Stimulated activated naive CD8-positive, alpha-beta T cell treated with anti-CD3 and anti-CD28 coated beads, Interleukin-15, Interleukin-2, amounts not matched to agents 100 ng/mL and 50 ng/mL, for 24 hours (primary cell): ENCODE data around the gene WDR75.

Experiments
- H3K27ac Mint-ChIP-seq: one replicate; pipeline ENCODE4 v1.8.0; 2021; ENCODE audit warnings: mild to moderate bottlenecking, mixed read lengths
- H3K27me3 Mint-ChIP-seq: one replicate; pipeline ENCODE4 v1.8.0; 2021; ENCODE audit warnings: mixed read lengths
- H3K36me3 Mint-ChIP-seq: one replicate; pipeline ENCODE4 v1.8.0; 2021; ENCODE audit warnings: low read depth, mixed read lengths
- H3K4me1 Mint-ChIP-seq: one replicate; pipeline ENCODE4 v1.8.0; 2021; ENCODE audit warnings: low read depth, mixed read lengths
- H3K4me3 Mint-ChIP-seq: one replicate; pipeline ENCODE4 v1.8.0; 2021; ENCODE audit warnings: mild to moderate bottlenecking, mixed read lengths
- H3K9me3 Mint-ChIP-seq: one replicate; pipeline ENCODE4 v1.8.0; 2021; ENCODE audit warnings: mixed read lengths

WDR75 gene

GRCh38 chr2:189440947-189441708, at the start of gene WDR75:
TSS of gene WDR75 (plus strand) at chr2:189441474. CDS start at chr2:189441493, 19 bp downstream.
- H3K27ac Mint-ChIP-seq, result peak within 1 kb of the TSS; percentile 100

DNA sequence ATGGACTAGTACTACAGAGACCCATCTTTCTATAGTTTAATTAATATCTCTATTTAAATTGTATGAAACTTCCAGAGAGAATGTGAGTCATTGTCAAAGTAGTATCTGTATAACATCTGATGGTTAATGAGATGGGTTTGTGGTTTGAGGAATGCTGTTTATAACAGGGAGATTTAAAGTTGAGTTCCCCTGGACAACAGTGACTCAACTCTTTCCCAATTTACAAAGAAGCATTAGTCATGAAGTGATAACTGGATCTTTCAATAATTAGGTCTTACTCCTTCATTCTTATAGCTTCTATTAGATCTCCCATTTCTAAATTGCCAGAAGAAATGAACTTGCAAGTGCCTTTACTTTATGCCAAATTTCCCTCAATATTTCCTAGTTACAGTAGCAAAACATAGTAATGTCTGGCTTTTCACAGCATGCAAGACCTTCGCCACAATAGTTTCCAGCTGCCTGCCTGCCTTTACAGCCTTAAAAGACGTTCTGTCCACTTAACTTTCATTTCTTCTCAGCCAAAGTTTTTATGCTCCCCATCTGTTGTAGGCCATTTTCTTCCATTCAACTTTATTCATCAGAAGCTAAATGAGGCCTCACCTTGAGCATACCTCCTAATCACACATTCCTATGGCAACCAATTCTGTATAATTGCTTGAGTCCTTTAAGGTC, 47.7 kb upstream of the WDR75 start:
- Mint-ChIP-seq H3K4me1 (peaks cover 6% of the 10 kb centered on the region), H3K4me3 (no peak overlapping the region), H3K9me3 (no peaks in the 10 kb centered on the region), H3K36me3 (no peaks in the 10 kb centered on the region), H3K27ac (no peak overlapping the region), H3K27me3 (no peaks in the 10 kb centered on the region)

More at GRCh38 chr2:189440947-189441708, at the start of gene WDR75:
- peaks cover 25% of the 10 kb centered on the region for H3K4me1 Mint-ChIP-seq
- no peak within 1 kb of the TSS for H3K4me3 Mint-ChIP-seq
- H3K36me3 Mint-ChIP-seq, result peaks cover 5% of the 10 kb centered on the region
- no peaks in the 10 kb centered on the region for H3K9me3 Mint-ChIP-seq
- no peaks in the 10 kb centered on the region for H3K27me3 Mint-ChIP-seq

DNA sequence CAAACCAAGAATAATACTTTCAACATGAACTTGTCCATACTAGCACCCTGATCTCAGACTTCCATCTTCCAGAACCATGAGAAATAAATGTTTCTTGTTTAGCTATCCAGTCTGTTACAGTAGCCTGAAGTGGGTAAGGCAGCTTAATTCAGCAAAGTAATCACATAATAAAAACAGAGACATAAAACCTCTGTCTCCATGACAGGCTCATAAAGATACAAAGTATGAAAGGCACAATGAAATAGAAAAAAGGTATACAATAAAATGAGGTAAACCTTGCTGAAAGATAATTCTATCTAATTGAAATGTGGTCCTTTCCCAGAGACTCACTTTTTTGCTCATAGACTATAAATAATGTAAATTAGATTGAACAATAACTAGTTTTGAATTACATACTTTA, 46.7 kb upstream of the WDR75 start:
- H3K36me3 Mint-ChIP-seq, result no peaks in the 10 kb centered on the region
- H3K4me3 Mint-ChIP-seq, result no peak overlapping the region
- no peak overlapping the region for H3K27ac Mint-ChIP-seq
- H3K27me3 Mint-ChIP-seq, result no peaks in the 10 kb centered on the region
- peaks cover 1% of the 10 kb centered on the region for H3K9me3 Mint-ChIP-seq
- H3K4me1 Mint-ChIP-seq, result peaks cover 6% of the 10 kb centered on the region

DNA sequence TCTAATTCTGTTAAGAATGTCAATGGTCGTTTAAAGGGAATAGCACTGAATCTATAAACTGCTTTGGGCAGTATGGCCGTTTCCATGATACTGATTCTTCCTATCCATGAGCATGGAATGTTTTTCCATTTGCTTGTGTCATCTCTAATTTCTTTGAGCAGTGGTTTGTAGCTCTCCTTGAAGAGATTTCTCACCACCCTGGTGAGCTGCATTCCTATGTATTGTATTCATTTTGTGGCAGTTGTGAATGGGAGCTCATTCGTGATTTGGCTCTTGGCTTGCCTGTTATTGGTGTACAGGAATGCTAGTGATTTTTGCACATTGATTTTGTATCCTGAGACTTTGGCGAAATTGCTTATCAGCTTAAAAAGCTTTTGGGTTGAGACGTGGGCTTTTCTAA, 38.3 kb upstream of the WDR75 start:
- H3K27me3 Mint-ChIP-seq, result no peaks in the 10 kb centered on the region
- no peaks in the 10 kb centered on the region for H3K36me3 Mint-ChIP-seq
- H3K27ac Mint-ChIP-seq, result no peak overlapping the region
- no peak overlapping the region for H3K4me3 Mint-ChIP-seq
- peaks cover 3% of the 10 kb centered on the region for H3K9me3 Mint-ChIP-seq
- H3K4me1 Mint-ChIP-seq, result peaks cover 15% of the 10 kb centered on the region

- Mint-ChIP-seq H3K36me3 (no peaks in the 10 kb centered on the region), H3K27me3 (no peaks in the 10 kb centered on the region), H3K4me3 (no peak overlapping the region), H3K27ac (no peak overlapping the region), H3K9me3 (no peaks in the 10 kb centered on the region), H3K4me1 (peaks cover 50% of the 10 kb centered on the region)
Observed at GRCh38 chr2:189406586-189407233, 34.6 kb upstream of the WDR75 start.

- H3K36me3 Mint-ChIP-seq, result no peaks in the 10 kb centered on the region
- no peaks in the 10 kb centered on the region for H3K9me3 Mint-ChIP-seq
- no peak overlapping the region for H3K4me3 Mint-ChIP-seq
- peak overlapping the region; percentile 34 for H3K27ac Mint-ChIP-seq
- H3K4me1 Mint-ChIP-seq, result peaks cover 56% of the 10 kb centered on the region
- H3K27me3 Mint-ChIP-seq, result no peaks in the 10 kb centered on the region
Observed at GRCh38 chr2:189407281-189408209, 33.7 kb upstream of the WDR75 start.

GRCh38 chr2:189408294-189408693, 33.0 kb upstream of the WDR75 start:
- Mint-ChIP-seq H3K27ac (no peak overlapping the region), H3K4me1 (peaks cover 57% of the 10 kb centered on the region), H3K4me3 (no peak overlapping the region), H3K9me3 (no peaks in the 10 kb centered on the region), H3K36me3 (no peaks in the 10 kb centered on the region), H3K27me3 (no peaks in the 10 kb centered on the region)

GRCh38 chr2:189409131-189409530, 32.1 kb upstream of the WDR75 start:
- H3K36me3 Mint-ChIP-seq, result no peaks in the 10 kb centered on the region
- H3K9me3 Mint-ChIP-seq, result no peaks in the 10 kb centered on the region
- no peak overlapping the region for H3K4me3 Mint-ChIP-seq
- H3K4me1 Mint-ChIP-seq, result peaks cover 57% of the 10 kb centered on the region
- H3K27me3 Mint-ChIP-seq, result no peaks in the 10 kb centered on the region
- no peak overlapping the region for H3K27ac Mint-ChIP-seq

DNA sequence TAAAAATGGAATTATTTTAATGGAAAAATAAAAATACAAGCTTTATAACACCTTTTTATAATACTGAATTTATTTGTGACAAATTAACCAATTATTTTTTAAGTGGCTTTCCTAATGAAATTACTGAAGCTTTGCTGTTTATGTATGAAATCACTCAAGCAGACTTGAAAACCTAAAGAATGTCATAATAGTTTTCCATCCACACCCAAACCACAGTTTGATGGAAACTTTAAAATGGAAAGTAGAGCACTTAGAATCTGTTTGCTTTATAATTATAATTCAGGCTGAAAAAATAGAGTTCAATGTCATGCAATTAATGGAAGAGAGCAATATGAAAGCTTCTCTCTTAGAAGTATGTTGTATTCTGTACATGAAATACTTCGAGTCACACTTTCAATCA, 31.6 kb upstream of the WDR75 start:
- H3K36me3 Mint-ChIP-seq, result no peaks in the 10 kb centered on the region
- no peaks in the 10 kb centered on the region for H3K9me3 Mint-ChIP-seq
- H3K27ac Mint-ChIP-seq, result peak overlapping the region; percentile 50
- no peaks in the 10 kb centered on the region for H3K27me3 Mint-ChIP-seq
- no peak overlapping the region for H3K4me3 Mint-ChIP-seq
- H3K4me1 Mint-ChIP-seq, result peaks cover 57% of the 10 kb centered on the region

GRCh38 chr2:189411860-189412259, 29.4 kb upstream of the WDR75 start:
- no peaks in the 10 kb centered on the region for H3K9me3 Mint-ChIP-seq
- peaks cover 52% of the 10 kb centered on the region for H3K4me1 Mint-ChIP-seq
- peak overlapping the region; percentile 77 for H3K27ac Mint-ChIP-seq
- no peaks in the 10 kb centered on the region for H3K36me3 Mint-ChIP-seq
- no peak overlapping the region for H3K4me3 Mint-ChIP-seq
- H3K27me3 Mint-ChIP-seq, result no peaks in the 10 kb centered on the region

GRCh38 chr2:189412330-189412953, 28.8 kb upstream of the WDR75 start:
- Mint-ChIP-seq H3K9me3 (no peaks in the 10 kb centered on the region), H3K27me3 (no peaks in the 10 kb centered on the region), H3K27ac (no peak overlapping the region), H3K4me1 (peaks cover 46% of the 10 kb centered on the region), H3K36me3 (no peaks in the 10 kb centered on the region), H3K4me3 (no peak overlapping the region)

GRCh38 chr2:189413249-189413648, 28.0 kb upstream of the WDR75 start:
- no peaks in the 10 kb centered on the region for H3K9me3 Mint-ChIP-seq
- no peaks in the 10 kb centered on the region for H3K36me3 Mint-ChIP-seq
- peaks cover 38% of the 10 kb centered on the region for H3K4me1 Mint-ChIP-seq
- no peaks in the 10 kb centered on the region for H3K27me3 Mint-ChIP-seq
- no peak overlapping the region for H3K4me3 Mint-ChIP-seq
- H3K27ac Mint-ChIP-seq, result no peak overlapping the region

- Mint-ChIP-seq H3K27me3 (peaks cover 3% of the 10 kb centered on the region), H3K27ac (no peak overlapping the region), H3K4me3 (no peak overlapping the region), H3K9me3 (no peaks in the 10 kb centered on the region), H3K36me3 (peaks cover 3% of the 10 kb centered on the region), H3K4me1 (no peaks in the 10 kb centered on the region)
Observed at GRCh38 chr2:189421644-189422043, 19.6 kb upstream of the WDR75 start.

DNA sequence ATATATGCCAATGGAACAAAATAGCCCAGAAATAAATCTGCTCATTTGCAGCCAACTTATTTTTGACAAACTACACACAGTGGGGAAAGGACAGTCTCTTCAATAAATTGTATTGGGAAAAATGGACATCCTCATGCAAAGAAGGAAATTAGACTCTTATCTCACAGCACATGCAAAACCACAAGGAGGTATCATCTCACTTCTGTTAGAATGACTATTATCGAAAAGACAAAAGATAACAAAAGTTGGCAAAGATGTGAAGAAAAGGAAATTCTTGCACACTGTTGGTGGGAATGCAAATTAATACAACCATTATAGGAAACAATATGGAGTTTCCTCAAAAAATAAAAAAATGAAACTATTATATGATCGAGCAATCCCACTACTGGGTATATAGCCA, 16.3 kb upstream of the WDR75 start:
- Mint-ChIP-seq H3K27ac (no peak overlapping the region), H3K4me1 (no peaks in the 10 kb centered on the region), H3K4me3 (no peak overlapping the region), H3K9me3 (no peaks in the 10 kb centered on the region), H3K36me3 (peaks cover 3% of the 10 kb centered on the region), H3K27me3 (peaks cover 3% of the 10 kb centered on the region)
